ENCODE measurements around the gene FAM193A. TPM values are rescaled to one million over a fixed set of nuclear protein-coding genes. Genes with fewer than 3 reads are reported as not detected.

Gene FAM193A
- total and polyA plus RNA-seq, 3 experiments from 2014 or later = 4.9 to 26.9 (median 25.8) TPM

DNA sequence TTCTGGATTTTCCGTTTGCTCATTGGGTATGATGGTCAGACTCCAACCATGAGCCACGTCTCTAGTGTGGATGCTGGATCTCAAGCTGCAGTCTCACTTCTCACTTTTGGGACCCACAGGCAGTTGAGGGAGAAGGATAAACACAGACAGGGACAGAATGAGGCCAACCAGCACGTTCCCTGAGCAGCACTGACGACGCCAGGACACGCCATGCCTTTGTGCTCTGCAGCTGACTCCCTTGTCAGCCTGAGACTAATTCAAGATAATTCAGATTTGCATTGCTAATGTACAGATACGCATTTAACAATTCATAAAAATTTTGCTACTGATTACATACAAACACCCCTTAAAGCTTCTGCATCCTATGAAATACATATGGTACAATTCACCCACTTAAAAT lies 106.5 kb downstream of the FAM193A start:
- Mint-ChIP-seq H3K4me3 (no peak overlapping the region), H3K27ac (peak overlapping the region in 2 of 8 donors; percentile 10 to 82), H3K4me1 (no peaks in the 10 kb centered on the region), H3K9me3 (no peaks in the 10 kb centered on the region), H3K36me3 (peaks cover 0 to 80% (median 11%) of the 10 kb centered on the region in 3 donors), H3K27me3 (no peaks in the 10 kb centered on the region)
- no peak for DNase-seq
- CTCF ChIA-PET = no interaction called here
- peaks cover 42% of the 10 kb centered on the region for H3K36me3 ChIP-seq (ENCODE audit: insufficient read depth, low read length)
- no peak overlapping the region for H3K27ac ChIP-seq (ENCODE audit: low read depth, low read length)
- POLR2A ChIA-PET = no interaction called here
- H3K4me3 ChIP-seq (ENCODE audit: low read length) = no peak overlapping the region
- H3K9me3 ChIP-seq (ENCODE audit: low read length) = no peaks in the 10 kb centered on the region
- H3K4me1 ChIP-seq (ENCODE audit: insufficient read depth, low read length) = no peaks in the 10 kb centered on the region
- H3K27me3 ChIP-seq (ENCODE audit: insufficient read depth, low read length, poor library complexity, severe bottlenecking) = no peaks in the 10 kb centered on the region

DNA sequence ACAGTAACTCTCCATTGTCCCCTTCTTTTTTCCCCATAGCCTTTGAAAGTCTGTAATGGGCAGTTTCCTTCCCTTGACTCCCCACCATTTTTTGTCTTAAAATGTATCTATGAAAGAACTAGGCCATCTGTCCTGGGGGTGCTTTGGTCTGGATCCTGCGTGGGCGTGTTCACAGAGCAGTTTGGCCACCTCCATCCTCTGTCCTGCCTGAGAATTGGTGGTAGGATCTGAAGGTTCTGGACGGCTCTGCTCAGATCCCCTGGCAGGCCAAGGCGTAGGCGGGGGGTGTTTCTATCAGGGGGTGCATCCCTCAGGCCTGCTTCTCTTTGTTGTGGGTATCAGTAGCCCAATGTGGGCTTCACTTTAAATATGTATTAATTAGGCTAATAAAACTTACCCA lies 107.1 kb downstream of the FAM193A start:
- H3K9me3 Mint-ChIP-seq = no peaks in the 10 kb centered on the region

DNA sequence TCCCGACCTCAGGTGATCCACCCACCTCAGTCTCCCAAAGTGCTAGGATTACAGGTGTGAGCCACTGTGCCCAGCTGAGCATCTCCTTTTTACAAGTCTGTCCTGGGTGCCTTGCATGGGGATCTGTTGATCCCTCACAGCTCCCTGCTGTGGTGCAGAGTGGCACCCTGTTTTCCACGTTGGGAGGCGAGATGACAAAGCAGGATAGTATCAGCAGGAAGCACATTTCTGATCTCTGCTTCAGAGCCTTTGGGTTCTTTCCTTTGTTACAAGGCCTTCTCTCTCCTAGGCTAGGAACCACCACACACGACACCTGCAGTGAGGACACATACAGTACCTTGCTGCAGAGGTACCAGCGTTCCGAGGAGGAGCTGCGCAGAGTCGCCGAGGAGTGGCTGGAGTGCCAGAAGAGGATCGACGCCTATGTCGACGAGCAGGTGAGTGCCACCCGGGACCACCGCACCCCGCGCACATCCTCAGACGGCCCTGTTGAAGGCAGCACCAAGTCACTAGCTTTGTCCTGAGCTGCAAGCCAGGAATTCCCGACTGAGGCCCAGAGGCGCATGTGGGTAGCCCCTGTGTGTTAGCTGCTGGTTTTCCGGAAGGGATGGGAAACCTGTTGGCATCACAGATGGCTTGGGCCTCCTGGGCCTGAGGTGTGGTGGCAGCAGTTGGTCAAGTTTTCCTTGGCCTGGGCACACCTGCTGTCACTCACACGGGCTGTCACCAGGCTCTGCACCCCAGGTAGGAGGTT lies 110.1 kb downstream of the FAM193A start:
- Histone ChIP-seq H3K4me3 (ENCODE audit: low read length) (no peak overlapping the region), H3K9me3 (ENCODE audit: low read length) (no peaks in the 10 kb centered on the region), H3K4me1 (ENCODE audit: insufficient read depth, low read length) (peaks cover 2% of the 10 kb centered on the region), H3K36me3 (ENCODE audit: insufficient read depth, low read length) (peaks cover 34% of the 10 kb centered on the region), H3K27ac (ENCODE audit: low read depth, low read length) (no peak overlapping the region), H3K27me3 (ENCODE audit: insufficient read depth, low read length, poor library complexity, severe bottlenecking) (no peaks in the 10 kb centered on the region)
- H3K9me3 Mint-ChIP-seq = no peaks in the 10 kb centered on the region
- peaks cover 5% of the 10 kb centered on the region in 3 donors for H3K4me1 Mint-ChIP-seq
- CTCF ChIA-PET = no interaction called here
- H3K27me3 Mint-ChIP-seq = no peaks in the 10 kb centered on the region
- no peak overlapping the region for H3K4me3 Mint-ChIP-seq
- peaks cover 0 to 79% (median 15%) of the 10 kb centered on the region in 3 donors for H3K36me3 Mint-ChIP-seq
- DNase-seq = no peak
- H3K27ac Mint-ChIP-seq = no peak overlapping the region
- POLR2A ChIA-PET = no interaction called here

More for the DNA sequence above, 107.1 kb downstream of the FAM193A start:
- no peaks in the 10 kb centered on the region for H3K9me3 ChIP-seq (ENCODE audit: low read length)
- CTCF ChIA-PET = no interaction called here
- H3K4me1 ChIP-seq (ENCODE audit: insufficient read depth, low read length) = no peaks in the 10 kb centered on the region
- DNase-seq = no peak
- H3K4me3 Mint-ChIP-seq = no peak overlapping the region
- H3K36me3 ChIP-seq (ENCODE audit: insufficient read depth, low read length) = peaks cover 43% of the 10 kb centered on the region
- no peaks in the 10 kb centered on the region for H3K4me1 Mint-ChIP-seq
- POLR2A ChIA-PET = no interaction called here
- H3K36me3 Mint-ChIP-seq = peaks cover 0 to 80% (median 13%) of the 10 kb centered on the region in 3 donors
- no peaks in the 10 kb centered on the region for H3K27me3 ChIP-seq (ENCODE audit: insufficient read depth, low read length, poor library complexity, severe bottlenecking)
- no peak overlapping the region for H3K27ac ChIP-seq (ENCODE audit: low read depth, low read length)
- H3K27me3 Mint-ChIP-seq = no peaks in the 10 kb centered on the region
- no peak overlapping the region for H3K4me3 ChIP-seq (ENCODE audit: low read length)
- H3K27ac Mint-ChIP-seq = no peak overlapping the region

DNA sequence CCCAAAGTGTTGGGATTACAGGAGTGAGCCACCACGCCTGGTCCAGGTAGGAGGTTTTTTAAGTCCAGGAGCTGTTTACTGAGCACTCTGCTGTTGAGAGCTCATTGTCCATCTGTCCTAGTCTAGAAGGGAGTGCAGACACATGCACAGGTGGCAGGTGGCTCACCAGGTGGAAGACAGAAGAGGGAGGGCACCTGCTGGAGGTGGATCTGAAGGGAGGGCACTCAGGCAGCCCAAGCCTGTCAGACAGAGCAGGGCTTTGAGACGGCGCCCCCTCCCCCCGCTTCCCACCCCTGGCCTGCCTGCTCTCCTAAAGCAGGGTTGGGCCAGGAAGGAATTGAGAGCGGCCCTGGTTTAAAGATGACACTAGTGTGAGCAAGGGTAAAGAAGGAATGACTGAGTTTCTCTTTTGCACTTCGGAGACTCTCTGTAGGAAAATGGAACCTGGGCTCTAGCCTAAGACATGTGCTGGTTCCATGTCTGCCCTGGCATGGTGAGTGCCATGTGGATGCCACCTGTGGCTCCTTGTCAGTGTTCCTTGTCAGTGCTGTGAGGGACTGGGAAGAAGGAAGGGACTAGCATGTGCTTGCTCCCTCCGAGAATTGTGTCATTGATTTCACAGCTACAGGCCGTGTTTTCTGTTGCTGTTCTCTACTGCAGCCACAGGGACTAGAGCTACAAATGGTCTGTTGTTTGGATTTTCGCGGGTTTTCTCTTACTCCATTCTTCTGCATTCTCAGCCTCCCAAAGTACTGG lies 111.1 kb downstream of the FAM193A start:
- Mint-ChIP-seq H3K27me3 (no peaks in the 10 kb centered on the region), H3K36me3 (peaks cover 0 to 80% (median 17%) of the 10 kb centered on the region in 3 donors), H3K4me1 (peaks cover 15 to 16% (median 15%) of the 10 kb centered on the region in 3 donors), H3K9me3 (no peaks in the 10 kb centered on the region), H3K4me3 (no peak overlapping the region), H3K27ac (peak overlapping the region in 2 of 8 donors; percentile 23 to 54)
- ChIA-PET POLR2A (no interaction called here), CTCF (no interaction called here)
- no peak overlapping the region for H3K27ac ChIP-seq (ENCODE audit: low read depth, low read length)
- H3K36me3 ChIP-seq (ENCODE audit: insufficient read depth, low read length) = peaks cover 34% of the 10 kb centered on the region
- peaks cover 6% of the 10 kb centered on the region for H3K4me1 ChIP-seq (ENCODE audit: insufficient read depth, low read length)
- H3K27me3 ChIP-seq (ENCODE audit: insufficient read depth, low read length, poor library complexity, severe bottlenecking) = no peaks in the 10 kb centered on the region
- no peak for DNase-seq
- no peak overlapping the region for H3K4me3 ChIP-seq (ENCODE audit: low read length)
- no peaks in the 10 kb centered on the region for H3K9me3 ChIP-seq (ENCODE audit: low read length)

DNA sequence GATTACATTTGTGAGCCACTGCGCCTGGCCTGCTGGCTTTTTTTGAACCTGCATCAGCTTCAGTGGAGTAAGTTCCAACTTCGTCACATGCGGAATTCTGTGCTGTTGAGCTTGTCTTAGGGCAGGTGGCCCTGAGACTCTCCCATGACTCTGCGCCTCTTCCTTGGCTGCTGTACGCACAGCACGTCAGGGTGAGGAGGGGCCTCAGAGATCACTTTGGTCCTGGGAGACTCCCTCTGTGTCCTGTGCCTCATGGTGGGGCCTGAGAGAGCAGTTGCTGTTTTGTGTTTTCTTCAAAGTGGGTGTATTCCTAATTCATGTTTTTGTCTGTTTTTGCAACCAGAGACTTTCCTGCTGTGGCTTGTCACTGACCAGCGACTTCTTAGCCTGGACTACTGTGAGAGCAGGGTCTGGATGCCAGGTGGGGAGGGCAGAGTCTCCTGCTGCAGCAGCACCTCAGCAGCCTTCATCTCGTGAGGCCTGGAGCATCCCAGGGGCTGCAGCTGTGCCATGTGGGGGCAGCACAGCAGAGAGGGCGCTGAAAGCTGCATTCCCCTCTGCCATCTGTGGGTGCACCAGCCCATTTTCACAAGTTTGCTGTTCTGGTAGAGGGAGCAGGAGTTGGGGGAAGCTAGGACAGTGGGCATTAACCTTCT lies 111.8 kb downstream of the FAM193A start:
- H3K36me3 ChIP-seq (ENCODE audit: insufficient read depth, low read length) = peaks cover 34% of the 10 kb centered on the region
- no peak overlapping the region for H3K4me3 Mint-ChIP-seq
- no peak for DNase-seq
- no peaks in the 10 kb centered on the region for H3K9me3 ChIP-seq (ENCODE audit: low read length)
- peak overlapping the region in 1 of 8 donors; percentile 54 for H3K27ac Mint-ChIP-seq
- POLR2A ChIA-PET = no interaction called here
- no peak overlapping the region for H3K4me3 ChIP-seq (ENCODE audit: low read length)
- H3K27me3 Mint-ChIP-seq = no peaks in the 10 kb centered on the region
- no peaks in the 10 kb centered on the region for H3K9me3 Mint-ChIP-seq
- no peaks in the 10 kb centered on the region for H3K27me3 ChIP-seq (ENCODE audit: insufficient read depth, low read length, poor library complexity, severe bottlenecking)
- H3K4me1 ChIP-seq (ENCODE audit: insufficient read depth, low read length) = peaks cover 6% of the 10 kb centered on the region
- peaks cover 0 to 76% (median 17%) of the 10 kb centered on the region in 3 donors for H3K36me3 Mint-ChIP-seq
- no peak overlapping the region for H3K27ac ChIP-seq (ENCODE audit: low read depth, low read length)
- CTCF ChIA-PET = no interaction called here
- H3K4me1 Mint-ChIP-seq = peaks cover 16 to 18% (median 17%) of the 10 kb centered on the region in 3 donors

DNA sequence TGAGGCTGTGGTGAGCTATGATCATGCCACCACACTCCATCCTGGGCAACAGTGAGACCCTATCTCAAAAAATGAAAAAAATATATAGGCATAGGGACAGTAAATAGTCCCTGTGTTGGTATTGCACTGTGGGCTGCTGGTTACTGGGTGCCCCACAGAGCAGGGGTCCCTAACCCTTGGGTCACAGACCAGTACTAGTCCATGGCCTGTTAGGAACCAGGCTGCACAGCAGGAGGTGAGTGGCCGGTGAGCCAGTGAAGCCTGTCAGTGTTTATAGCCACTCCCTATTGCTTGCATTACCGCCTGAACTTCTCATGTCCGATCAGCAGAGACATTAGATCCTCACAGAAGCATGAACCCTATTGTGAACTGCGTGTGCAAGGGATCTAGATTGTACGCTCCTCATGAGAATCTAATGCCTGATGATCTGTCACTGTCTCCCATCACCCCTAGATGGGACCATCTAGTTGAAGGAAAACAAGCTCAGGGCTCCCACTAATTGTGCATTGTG lies 113.2 kb downstream of the FAM193A start:
- CTCF ChIA-PET = interaction anchor here (0.6 kb wide), 1 partner anchor 390 kb away, joined by 4 read pairs; no protein-coding TSS in a partner anchor
- peaks cover 26% of the 10 kb centered on the region for H3K36me3 ChIP-seq (ENCODE audit: insufficient read depth, low read length)
- peaks cover 0 to 69% (median 15%) of the 10 kb centered on the region in 3 donors for H3K36me3 Mint-ChIP-seq

DNA sequence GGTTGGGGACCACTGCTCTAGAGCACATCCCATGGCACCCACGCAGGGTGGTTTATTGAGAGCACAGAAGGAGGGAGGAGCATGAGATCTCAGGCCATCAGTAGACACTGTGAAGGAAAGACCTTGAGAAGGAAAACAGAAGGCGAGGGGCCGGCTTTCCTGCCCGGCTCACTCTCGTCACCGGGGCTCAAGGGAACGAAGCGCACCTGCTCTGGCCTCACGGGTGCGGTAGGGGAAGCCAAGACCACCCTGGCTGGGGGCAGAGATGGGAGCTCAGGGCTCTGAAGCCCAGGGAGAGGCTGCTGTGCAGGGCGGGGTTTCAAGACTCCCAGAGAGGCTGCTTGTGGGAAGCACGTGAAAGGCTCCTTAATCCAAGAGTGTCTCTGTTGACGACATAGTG lies 113.8 kb downstream of the FAM193A start:
- DNase-seq = no peak
- no peak overlapping the region for H3K4me3 ChIP-seq (ENCODE audit: low read length)
- Mint-ChIP-seq H3K4me1 (peaks cover 16 to 22% (median 17%) of the 10 kb centered on the region in 3 donors), H3K4me3 (no peak overlapping the region), H3K27ac (no peak overlapping the region), H3K36me3 (peaks cover 0 to 67% (median 11%) of the 10 kb centered on the region in 3 donors), H3K27me3 (no peaks in the 10 kb centered on the region), H3K9me3 (no peaks in the 10 kb centered on the region)
- ChIA-PET CTCF (no interaction called here), POLR2A (no interaction called here)
- peaks cover 26% of the 10 kb centered on the region for H3K36me3 ChIP-seq (ENCODE audit: insufficient read depth, low read length)
- no peaks in the 10 kb centered on the region for H3K27me3 ChIP-seq (ENCODE audit: insufficient read depth, low read length, poor library complexity, severe bottlenecking)
- H3K27ac ChIP-seq (ENCODE audit: low read depth, low read length) = no peak overlapping the region
- no peaks in the 10 kb centered on the region for H3K9me3 ChIP-seq (ENCODE audit: low read length)
- H3K4me1 ChIP-seq (ENCODE audit: insufficient read depth, low read length) = peaks cover 6% of the 10 kb centered on the region

More for the DNA sequence above, 113.2 kb downstream of the FAM193A start:
- no peak overlapping the region for H3K4me3 ChIP-seq (ENCODE audit: low read length)
- Mint-ChIP-seq H3K4me1 (peaks cover 16 to 22% (median 17%) of the 10 kb centered on the region in 3 donors), H3K9me3 (no peaks in the 10 kb centered on the region), H3K27me3 (no peaks in the 10 kb centered on the region), H3K27ac (peak overlapping the region in 1 of 8 donors; percentile 46), H3K4me3 (no peak overlapping the region)
- no peak for DNase-seq
- peaks cover 6% of the 10 kb centered on the region for H3K4me1 ChIP-seq (ENCODE audit: insufficient read depth, low read length)
- H3K27me3 ChIP-seq (ENCODE audit: insufficient read depth, low read length, poor library complexity, severe bottlenecking) = no peaks in the 10 kb centered on the region
- no peaks in the 10 kb centered on the region for H3K9me3 ChIP-seq (ENCODE audit: low read length)
- H3K27ac ChIP-seq (ENCODE audit: low read depth, low read length) = no peak overlapping the region
- POLR2A ChIA-PET = interaction anchor here (0.7 kb wide), 1 partner anchor 615 kb away, joined by 3 read pairs; no protein-coding TSS in a partner anchor
